Measurements from ENCODE around the gene SHISA9.

Gene SHISA9

GRCh38 chr16:13105427-13105826 lies 204.0 kb downstream of the SHISA9 start:
- DNase-seq (ENCODE audit: low read depth, low spot score), result no peak
- H3K27ac ChIP-seq, result no peak overlapping the region

- no peak for DNase-seq (ENCODE audit: low read depth, low spot score)
These were observed 205.1 kb downstream of the SHISA9 start for GRCh38 chr16:13106464-13106863.

DNA sequence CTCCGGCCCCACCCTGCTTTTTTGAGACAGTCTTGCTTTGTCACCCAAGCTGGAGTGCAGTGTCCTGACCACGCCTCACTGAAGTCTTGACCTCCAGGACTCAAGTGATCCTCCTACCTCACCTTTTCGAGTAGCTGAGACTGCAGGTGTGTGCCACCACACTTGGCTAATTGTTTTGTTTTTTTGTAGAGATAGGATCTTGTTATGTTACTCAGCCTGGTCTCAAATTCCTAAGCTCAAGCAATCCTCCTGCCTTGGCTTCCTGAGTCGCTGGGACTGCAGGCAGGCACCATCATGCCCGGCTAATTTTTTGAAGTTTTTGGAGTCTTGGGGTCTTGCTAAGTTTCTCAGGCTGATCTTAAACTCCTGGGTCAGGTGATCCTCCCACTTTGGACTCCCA lies 206.7 kb downstream of the SHISA9 start:
- no peak overlapping the region for H3K27ac ChIP-seq
- no peak for DNase-seq (ENCODE audit: low read depth, low spot score)

More at GRCh38 chr16:13106464-13106863, 205.1 kb downstream of the SHISA9 start:
- H3K27ac ChIP-seq, result no peak overlapping the region

DNA sequence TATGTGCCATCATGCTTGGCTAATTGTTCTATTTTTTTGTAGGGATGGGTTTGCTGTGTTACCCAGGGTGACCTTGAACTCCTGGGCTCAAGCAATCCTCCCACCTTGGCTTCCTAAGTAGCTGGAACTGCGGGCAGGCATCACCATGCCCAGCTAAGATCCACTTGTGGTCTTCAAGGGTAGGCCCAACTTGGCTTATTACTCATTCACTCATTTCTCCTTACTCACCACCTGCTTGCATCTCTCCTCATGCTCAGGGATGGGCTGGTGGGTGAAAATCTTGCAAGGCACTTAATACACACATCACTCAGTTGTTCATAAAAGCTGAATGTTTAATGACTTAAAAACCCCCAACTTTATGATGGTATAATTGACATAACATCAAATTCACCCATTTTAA lies 207.8 kb downstream of the SHISA9 start:
- DNase-seq (ENCODE audit: low read depth, low spot score), result no peak
- H3K27ac ChIP-seq, result peak overlapping the region; percentile 53

DNA sequence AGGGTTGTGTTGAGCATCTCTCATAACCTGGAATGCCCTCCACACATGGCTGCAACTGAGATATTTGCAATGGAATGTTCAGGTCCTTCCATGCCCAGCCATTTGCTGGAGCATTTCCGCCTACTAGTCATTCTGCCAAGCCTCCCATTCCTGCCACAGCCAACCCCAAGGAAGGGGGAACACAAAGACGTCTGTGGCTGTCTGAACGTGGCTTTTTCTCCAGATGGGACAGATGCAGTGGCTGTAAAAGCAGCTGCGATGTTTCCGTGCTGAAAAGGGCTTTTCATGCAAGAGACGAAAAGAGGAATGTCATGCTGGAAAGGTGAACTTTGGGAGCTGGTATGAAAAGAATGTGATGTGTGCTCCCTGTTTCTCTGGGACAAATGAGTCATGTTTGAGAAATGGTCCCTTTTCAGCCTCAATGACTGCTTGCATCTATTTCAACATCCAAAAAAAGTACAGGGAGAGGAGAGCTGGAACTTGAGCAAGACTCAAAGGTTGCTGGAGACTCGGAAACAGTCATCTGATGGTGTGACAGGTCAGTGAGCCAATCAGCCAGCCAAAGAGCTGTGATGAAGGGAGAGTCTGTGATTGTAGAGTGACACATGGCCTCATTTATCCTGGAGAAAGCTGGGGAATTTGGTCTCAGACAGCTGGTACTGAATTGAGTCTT lies 208.9 kb downstream of the SHISA9 start:
- no peak for DNase-seq (ENCODE audit: low read depth, low spot score)
- H3K27ac ChIP-seq, result peak overlapping the region; percentile 53

- DNase-seq (ENCODE audit: low read depth, low spot score), result no peak
- no peak overlapping the region for H3K27ac ChIP-seq
These were observed 210.3 kb downstream of the SHISA9 start for GRCh38 chr16:13111747-13112146.

DNA sequence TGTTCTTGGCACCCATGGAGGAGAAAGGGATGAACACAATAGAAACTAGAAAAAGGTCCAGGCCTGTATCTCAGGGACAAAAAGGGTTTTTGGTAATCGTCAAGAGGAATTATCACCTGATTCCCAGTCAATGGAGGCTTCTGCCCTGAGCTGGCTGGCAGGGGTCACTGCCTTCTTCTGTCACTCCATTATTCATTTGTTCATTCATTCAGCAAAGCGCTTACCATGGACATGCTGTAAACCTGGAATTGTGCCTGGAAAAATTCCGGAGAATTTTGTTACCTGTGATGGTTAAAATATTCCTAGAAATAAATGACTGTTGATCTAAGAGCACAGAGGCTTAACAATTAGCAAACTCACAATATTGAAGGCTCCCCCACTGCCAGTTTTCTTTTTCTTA lies 212.3 kb downstream of the SHISA9 start:
- no peak overlapping the region for H3K27ac ChIP-seq
- no peak for DNase-seq (ENCODE audit: low read depth, low spot score)

- DNase-seq (ENCODE audit: low read depth, low spot score), result no peak
- H3K27ac ChIP-seq, result no peak overlapping the region
These were observed 216.7 kb downstream of the SHISA9 start for GRCh38 chr16:13118091-13118490.

- DNase-seq (ENCODE audit: low read depth, low spot score), result no peak
- H3K27ac ChIP-seq, result no peak overlapping the region
These were observed 218.7 kb downstream of the SHISA9 start for GRCh38 chr16:13120091-13120490.

DNA sequence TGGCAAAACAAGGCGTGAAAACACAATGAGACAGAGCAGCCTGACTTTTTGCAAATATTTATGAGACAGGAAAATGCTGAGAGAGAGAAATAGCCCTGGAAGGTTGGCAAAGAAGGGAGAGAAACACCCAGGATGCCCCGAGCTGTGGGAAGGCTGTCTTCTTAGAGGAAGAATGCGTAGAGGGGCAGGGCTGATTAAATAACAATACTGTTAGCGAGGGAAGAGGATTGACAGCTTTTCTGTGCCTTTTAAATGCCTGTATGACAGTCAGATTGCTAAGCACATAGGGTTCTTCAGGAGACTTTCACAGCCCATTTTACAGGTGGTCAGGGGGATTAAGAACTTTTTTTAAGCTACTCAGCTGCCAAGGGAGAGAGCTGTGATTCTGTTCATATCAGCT lies 219.2 kb downstream of the SHISA9 start:
- H3K27ac ChIP-seq, result no peak overlapping the region
- no peak for DNase-seq (ENCODE audit: low read depth, low spot score)

DNA sequence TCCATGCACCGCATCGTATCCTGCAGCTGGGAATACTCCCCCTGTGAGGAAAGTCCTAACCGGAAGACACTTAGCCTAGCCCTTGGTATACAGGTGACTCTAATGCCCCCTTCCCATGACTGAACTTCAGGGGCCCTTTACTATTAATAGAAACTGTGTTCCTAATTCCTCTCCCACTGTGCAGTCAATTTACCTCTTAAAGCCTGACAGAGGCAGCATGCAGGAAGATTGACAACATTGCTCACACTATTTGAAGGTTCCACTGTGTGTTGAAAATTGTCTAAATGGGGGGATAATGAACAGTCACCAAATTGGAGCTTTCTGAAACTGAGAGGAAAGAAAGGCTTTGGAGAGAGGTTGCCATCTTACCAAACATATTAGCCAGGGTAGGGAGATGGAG lies 222.6 kb downstream of the SHISA9 start:
- H3K27ac ChIP-seq, result no peak overlapping the region
- DNase-seq (ENCODE audit: low read depth, low spot score), result no peak

DNA sequence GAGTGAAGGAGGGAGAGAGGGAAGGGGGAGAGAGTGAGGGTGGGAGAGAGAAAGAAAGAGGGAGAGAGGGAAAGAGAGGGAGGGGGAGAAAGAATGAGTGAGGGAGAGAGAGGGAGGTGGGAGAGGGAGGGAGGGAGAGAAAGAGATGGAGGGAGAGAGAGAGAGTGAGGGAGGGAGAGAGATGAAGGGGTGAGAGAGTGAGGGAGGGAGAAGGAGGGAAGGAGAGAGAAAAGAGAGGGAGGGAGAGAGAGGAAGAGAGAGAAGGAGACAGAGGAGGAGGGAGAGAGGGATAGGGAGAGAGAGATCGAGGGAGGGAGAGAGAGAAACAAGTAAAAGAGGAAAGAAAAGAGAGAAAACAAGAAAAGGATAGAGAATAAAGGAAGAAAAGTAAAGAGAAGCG lies 225.7 kb downstream of the SHISA9 start:
- DNase-seq (ENCODE audit: low read depth, low spot score), result no peak
- H3K27ac ChIP-seq, result no peak overlapping the region

DNA sequence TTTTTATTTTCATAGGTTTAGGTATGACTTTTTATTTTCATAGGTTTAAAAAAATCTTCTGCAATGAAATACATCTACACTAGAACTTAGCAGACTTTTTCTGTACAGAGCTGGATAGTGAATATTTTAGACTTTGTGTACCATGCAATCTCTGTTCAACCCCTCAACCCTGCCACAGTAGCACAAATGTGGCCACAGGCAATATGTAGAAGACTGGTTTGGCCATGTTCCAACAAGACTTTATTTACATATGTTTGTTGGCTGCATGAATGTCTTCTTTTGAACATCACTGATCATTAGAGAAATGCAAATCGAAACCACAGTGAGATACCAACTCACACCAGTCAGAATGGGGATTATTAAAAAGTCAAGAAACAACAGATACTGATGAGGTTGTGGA lies 229.2 kb downstream of the SHISA9 start:
- H3K27ac ChIP-seq, result no peak overlapping the region
- no peak for DNase-seq (ENCODE audit: low read depth, low spot score)

DNA sequence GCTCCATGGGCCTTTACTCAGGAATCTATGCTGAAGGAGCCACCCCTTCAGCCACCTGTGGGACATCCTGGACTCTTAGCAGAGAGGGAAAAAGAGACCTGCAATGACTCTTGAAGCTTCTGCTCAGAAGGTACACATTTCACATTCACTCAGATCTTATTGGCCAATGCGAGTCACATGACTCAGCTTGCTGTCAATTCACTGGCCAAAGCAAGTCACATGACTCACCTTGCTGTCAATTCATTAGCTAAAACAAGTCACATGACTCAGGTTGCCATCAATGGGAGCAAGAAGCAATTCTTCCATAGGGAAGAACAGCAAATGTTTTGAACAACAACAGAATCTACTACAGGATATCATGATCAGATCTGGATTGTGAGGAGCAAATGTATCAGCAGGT lies 233.4 kb downstream of the SHISA9 start:
- no peak overlapping the region for H3K27ac ChIP-seq
- no peak for DNase-seq (ENCODE audit: low read depth, low spot score)

DNA sequence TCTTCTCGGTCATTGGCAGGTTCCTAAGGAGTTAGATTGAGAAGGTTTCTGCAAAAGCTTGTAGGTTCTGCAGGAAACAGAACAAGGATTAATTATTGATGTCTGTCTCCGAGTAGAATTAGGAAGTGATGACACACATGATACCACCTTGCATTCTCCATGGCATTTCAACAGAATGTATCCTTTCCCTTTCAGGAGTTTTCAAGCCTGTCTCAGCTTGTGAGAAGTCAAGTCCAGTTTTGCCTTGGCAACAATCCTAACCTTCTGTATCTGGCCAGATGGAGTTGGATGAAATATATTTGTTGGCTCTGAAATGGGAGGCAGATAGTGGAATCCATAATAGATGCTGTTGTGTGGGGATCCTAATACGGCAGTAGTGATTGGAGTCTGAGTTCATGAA lies 235.5 kb downstream of the SHISA9 start:
- DNase-seq (ENCODE audit: low read depth, low spot score), result no peak
- no peak overlapping the region for H3K27ac ChIP-seq

DNA sequence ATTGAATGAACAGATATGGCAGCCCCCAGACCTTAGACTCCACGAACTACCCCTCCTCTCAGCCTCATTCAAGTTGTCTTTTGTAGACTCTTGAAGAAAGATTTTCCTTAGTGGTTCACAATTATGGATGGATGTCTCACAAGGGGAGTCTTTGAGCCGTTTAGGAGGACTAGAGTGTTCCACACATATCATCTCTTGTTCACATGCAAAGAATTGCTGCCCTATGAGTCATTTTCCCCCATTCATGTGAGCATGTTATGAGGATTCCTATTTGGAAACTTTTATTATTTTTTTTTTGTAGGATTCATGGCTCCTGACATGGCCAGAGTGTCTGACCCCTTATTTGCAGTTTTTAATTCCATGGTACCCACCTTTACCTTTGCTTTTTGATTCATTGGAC lies 237.1 kb downstream of the SHISA9 start:
- no peak for DNase-seq (ENCODE audit: low read depth, low spot score)
- no peak overlapping the region for H3K27ac ChIP-seq

DNA sequence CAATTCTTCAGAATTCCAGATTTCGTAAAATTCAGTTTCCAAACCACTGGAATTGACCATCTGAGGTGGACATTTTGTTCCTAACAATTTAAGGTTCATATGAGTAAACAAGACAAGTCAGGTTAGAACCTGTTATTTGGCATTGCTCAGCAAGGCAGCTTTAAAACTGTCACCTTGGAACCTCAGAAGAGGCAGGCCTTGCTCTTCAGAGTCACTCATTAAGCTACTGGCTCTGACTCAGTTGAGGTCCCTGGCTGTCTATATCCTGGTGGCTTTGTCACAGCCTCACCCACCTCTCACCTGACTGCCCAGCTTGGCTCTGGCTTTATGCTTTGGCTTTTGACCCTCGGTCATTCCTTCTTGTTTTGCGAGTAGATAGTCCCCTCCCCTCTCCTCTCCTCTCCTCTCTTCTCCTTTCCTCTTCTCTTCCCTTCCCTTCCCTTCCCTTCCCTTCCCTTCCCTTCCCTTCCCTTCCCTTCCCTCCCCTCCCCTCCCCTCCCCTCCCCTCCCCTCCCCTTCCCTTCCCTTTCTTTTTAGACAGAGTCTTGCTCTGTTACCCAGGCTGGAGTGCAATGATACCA lies 238.4 kb downstream of the SHISA9 start:
- no peak for DNase-seq (ENCODE audit: low read depth, low spot score)
- no peak overlapping the region for H3K27ac ChIP-seq

DNA sequence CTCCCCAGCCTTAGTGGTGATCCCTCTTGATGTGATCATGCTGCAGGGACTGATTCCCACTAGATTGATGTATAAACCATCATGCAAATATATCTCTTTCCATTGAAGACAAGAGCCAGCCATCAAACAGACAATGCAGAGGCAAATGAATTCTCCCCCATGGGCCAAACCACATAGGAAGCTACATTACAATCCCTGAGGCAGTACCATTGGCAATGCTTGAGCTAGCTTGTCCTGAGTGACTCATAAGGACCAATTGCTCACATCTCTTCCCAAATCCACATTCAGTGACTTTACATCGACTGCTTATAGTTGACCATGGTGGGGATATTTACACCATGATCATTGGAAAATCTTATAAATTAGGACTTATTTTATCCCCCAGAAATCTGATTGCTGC lies 242.2 kb downstream of the SHISA9 start:
- H3K27ac ChIP-seq, result no peak overlapping the region
- no peak for DNase-seq (ENCODE audit: low read depth, low spot score)

- H3K27ac ChIP-seq, result no peak overlapping the region
- no peak for DNase-seq (ENCODE audit: low read depth, low spot score)
These were observed 245.4 kb downstream of the SHISA9 start for GRCh38 chr16:13146829-13147228.

- H3K27ac ChIP-seq, result no peak overlapping the region
- no peak for DNase-seq (ENCODE audit: low read depth, low spot score)
These were observed 246.9 kb downstream of the SHISA9 start for GRCh38 chr16:13148294-13148693.

DNA sequence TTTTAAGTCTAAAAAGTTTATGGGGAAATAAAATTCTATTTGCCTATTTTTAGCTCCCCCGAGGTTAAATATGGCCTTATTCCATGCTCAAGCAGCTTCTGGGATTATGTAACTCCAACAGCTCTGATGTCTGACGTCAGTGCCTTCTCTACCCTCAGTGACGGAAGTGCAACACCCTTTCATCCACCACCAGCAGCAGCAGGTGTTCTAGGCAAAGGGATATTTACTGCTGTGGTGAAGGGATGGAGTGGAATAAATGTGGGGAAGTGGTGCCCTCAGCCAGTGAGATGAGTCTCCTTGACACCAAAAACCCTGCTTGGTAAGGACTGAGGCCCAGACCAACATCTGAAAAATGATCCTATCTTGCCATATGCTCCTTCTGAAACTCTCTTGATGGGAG lies 247.4 kb downstream of the SHISA9 start:
- DNase-seq (ENCODE audit: low read depth, low spot score), result no peak
- H3K27ac ChIP-seq, result no peak overlapping the region

DNA sequence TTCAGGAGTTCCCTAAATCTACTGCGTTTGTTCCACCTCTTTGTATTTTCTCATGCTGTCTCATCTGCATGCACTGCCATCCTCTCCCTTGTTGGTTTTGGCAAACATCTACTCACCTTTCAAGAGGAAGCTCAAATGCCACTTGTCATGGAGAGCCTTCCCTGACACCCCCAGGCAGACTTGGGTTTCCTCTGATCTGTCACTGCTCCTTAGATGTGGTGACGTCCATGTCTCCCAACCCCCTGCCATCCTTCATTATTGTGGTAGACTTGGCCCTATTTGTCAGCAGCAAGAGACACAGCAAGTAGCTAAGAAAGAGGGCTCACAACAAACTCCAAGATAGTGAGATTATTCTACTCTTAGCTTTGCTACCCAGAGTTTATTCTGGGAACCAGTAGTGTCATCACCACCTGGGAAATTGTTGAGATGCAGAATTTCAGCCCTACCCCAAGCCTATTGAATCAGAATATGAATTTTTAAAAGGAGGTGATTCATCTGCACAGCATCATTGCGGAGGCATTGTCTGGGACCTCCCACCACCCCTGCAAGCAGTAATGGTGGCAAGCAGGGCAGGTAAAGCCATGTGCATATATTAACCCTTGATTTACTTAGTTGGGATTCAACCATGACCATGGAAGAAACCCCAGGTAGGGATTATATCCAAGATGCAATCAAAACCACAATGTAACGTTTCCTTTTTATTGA lies 248.9 kb downstream of the SHISA9 start:
- DNase-seq (ENCODE audit: low read depth, low spot score), result no peak
- H3K27ac ChIP-seq, result no peak overlapping the region

All from epithelial cell of prostate (primary cell).